HG03571 (cell line): ENCODE measurements around the gene AMACR.
"Not testable (repeated sequence)": the region's sequence is repeated elsewhere in the genome, so short reads cannot be mapped to it uniquely, and the experiment has no call there.

Experiments
- ATAC-seq: cut with Tn5 transposase; IDR thresholded peaks from one replicate; pipeline ENCODE4 v1.9.1; 2021; ENCODE audit not compliant: unreplicated experiment

AMACR gene

GRCh38 chr5:34037726-34038125, 29.9 kb upstream of the AMACR start:
- no peak for ATAC-seq

- ATAC-seq, result no peak
Measured at GRCh38 chr5:34035756-34036155, 27.9 kb upstream of the AMACR start.

GRCh38 chr5:34034534-34035327, 26.9 kb upstream of the AMACR start:
- ATAC-seq, result peak; percentile 90

GRCh38 chr5:34031966-34032365, 24.1 kb upstream of the AMACR start:
- no peak for ATAC-seq

GRCh38 chr5:34031117-34031516, 23.3 kb upstream of the AMACR start:
- ATAC-seq, result no peak

GRCh38 chr5:34030585-34030984, 22.7 kb upstream of the AMACR start:
- ATAC-seq, result not testable (repeated sequence)

- no peak for ATAC-seq
Measured at GRCh38 chr5:34030048-34030447, 22.2 kb upstream of the AMACR start.

GRCh38 chr5:34028349-34028748, 20.5 kb upstream of the AMACR start:
- no peak for ATAC-seq

- no peak for ATAC-seq
Measured at GRCh38 chr5:34026089-34026761, 18.4 kb upstream of the AMACR start.

GRCh38 chr5:34022121-34022705, 14.4 kb upstream of the AMACR start:
- ATAC-seq, result peak; percentile 92

- no peak for ATAC-seq
Measured at GRCh38 chr5:34021334-34021733, 13.5 kb upstream of the AMACR start.

- no peak for ATAC-seq
Measured at GRCh38 chr5:34020726-34021125, 12.9 kb upstream of the AMACR start.

- no peak for ATAC-seq
Measured at GRCh38 chr5:34017254-34017653, 9.4 kb upstream of the AMACR start.

- ATAC-seq, result no peak
Measured at GRCh38 chr5:34016750-34017149, 8.9 kb upstream of the AMACR start.

- ATAC-seq, result no peak
Measured at GRCh38 chr5:34016222-34016621, 8.4 kb upstream of the AMACR start.

GRCh38 chr5:34015120-34015822, 7.4 kb upstream of the AMACR start:
- no peak for ATAC-seq

- ATAC-seq, result no peak
Measured at GRCh38 chr5:34014626-34015025, 6.8 kb upstream of the AMACR start.

GRCh38 chr5:34013547-34013946, 5.7 kb upstream of the AMACR start:
- ATAC-seq, result no peak

GRCh38 chr5:34012791-34013190, 4.9 kb upstream of the AMACR start:
- no peak for ATAC-seq

GRCh38 chr5:34011536-34011935, 3.7 kb upstream of the AMACR start:
- no peak for ATAC-seq

GRCh38 chr5:34010146-34010545, 2.3 kb upstream of the AMACR start:
- ATAC-seq, result not testable (repeated sequence)

GRCh38 chr5:34009610-34010009, 1.8 kb upstream of the AMACR start:
- ATAC-seq, result no peak
